Activated T-helper 1 cell treated with anti-CD3 and anti-CD28 coated beads, Interleukin-12 subunit alpha, Interleukin-12 subunit beta, Interleukin-2, Interleukin-4 antibody, amounts not matched to agents 30 ng/mL and 10 ng/mL and 1 ng/mL, durations not matched to agents 14 hours and 24 hours and 36 hours (primary cell): Measurements from ENCODE around the gene RIPPLY3. TPM values are rescaled to one million over a fixed set of nuclear protein-coding genes. Genes with fewer than 3 reads are reported as not detected.
A peak's percentile ranks its signal among the peaks of the same experiment; 100 is the strongest.
"Not testable (repeated sequence)": the region's sequence is repeated elsewhere in the genome, so short reads cannot be mapped to it uniquely, and the experiment has no call there.

Experiments used
- DNase-seq: peaks from one replicate; pipeline ENCODE4 v3.0.0; 2021; ENCODE audit warnings: low spot score
- H3K27ac Mint-ChIP-seq: one replicate; pipeline ENCODE4 v1.8.0; 2021; ENCODE audit warnings: mild to moderate bottlenecking, mixed read lengths
- H3K27me3 Mint-ChIP-seq: one replicate; pipeline ENCODE4 v1.8.0; 2022; ENCODE audit warnings: mild to moderate bottlenecking, moderate library complexity, mixed read lengths; ENCODE audit not compliant: insufficient read depth
- H3K36me3 Mint-ChIP-seq: one replicate; pipeline ENCODE4 v1.8.0; 2021; ENCODE audit warnings: low read depth, mixed read lengths
- H3K4me1 Mint-ChIP-seq: one replicate; pipeline ENCODE4 v1.8.0; 2021; ENCODE audit warnings: low read depth, mixed read lengths
- H3K4me3 Mint-ChIP-seq: one replicate; pipeline ENCODE4 v1.8.0; 2021; ENCODE audit warnings: mild to moderate bottlenecking, moderate library complexity, mixed read lengths
- H3K9me3 Mint-ChIP-seq: one replicate; pipeline ENCODE4 v1.8.0; 2021; ENCODE audit warnings: mixed read lengths
- intact Hi-C: fragments of 100-400 bp; cut with micrococcal nuclease; formaldehyde crosslinking; loops from one replicate; pipeline ENCODE4 v1.15.1; 2024
- total RNA-seq: library from RNA; stranded (reverse); gene quantifications from 2 replicates; pipeline ENCODE4 v1.2.3, GENCODE V29; 2022

RIPPLY3 gene
- total RNA-seq, 1 donor from 2014 or later = 0.10 TPM

GRCh38 chr21:36989199-36989698 lies 17.3 kb upstream of the RIPPLY3 start:
- H3K27me3 Mint-ChIP-seq, DNase-seq, H3K36me3 Mint-ChIP-seq, H3K9me3 Mint-ChIP-seq: not testable (repeated sequence)
- Mint-ChIP-seq H3K27ac (peak overlapping the region; percentile 96), H3K4me3 (peak overlapping the region; percentile 85), H3K4me1 (peaks cover 37% of the 10 kb centered on the region)
- intact Hi-C loops = loop anchor here (1.0 to 10.0 kb wide), 10 partner anchors 12 to 854 kb away; partner anchors contain the start of genes CBR3, DYRK1A, HLCS and VPS26C

GRCh38 chr21:36989699-36990507 lies 16.6 kb upstream of the RIPPLY3 start:
- Mint-ChIP-seq H3K4me1 (peaks cover 37% of the 10 kb centered on the region), H3K27me3 (no peaks in the 10 kb centered on the region), H3K27ac (peak overlapping the region; percentile 96), H3K9me3 (no peaks in the 10 kb centered on the region), H3K4me3 (peak overlapping the region; percentile 87), H3K36me3 (no peaks in the 10 kb centered on the region)
- peak; percentile 87 for DNase-seq
- intact Hi-C loops = loop anchor here (1.0 to 10.0 kb wide), 10 partner anchors 13 to 855 kb away; partner anchors contain the start of genes CBR3, DYRK1A, HLCS and VPS26C

GRCh38 chr21:36990508-36991205 lies 15.8 kb upstream of the RIPPLY3 start:
- intact Hi-C loops = no loop called here
- H3K27me3 Mint-ChIP-seq = no peaks in the 10 kb centered on the region
- peaks cover 35% of the 10 kb centered on the region for H3K4me1 Mint-ChIP-seq
- peak overlapping the region; percentile 87 for H3K4me3 Mint-ChIP-seq
- H3K27ac Mint-ChIP-seq = peak overlapping the region; percentile 91
- H3K9me3 Mint-ChIP-seq = no peaks in the 10 kb centered on the region
- no peaks in the 10 kb centered on the region for H3K36me3 Mint-ChIP-seq
- DNase-seq = no peak

DNA sequence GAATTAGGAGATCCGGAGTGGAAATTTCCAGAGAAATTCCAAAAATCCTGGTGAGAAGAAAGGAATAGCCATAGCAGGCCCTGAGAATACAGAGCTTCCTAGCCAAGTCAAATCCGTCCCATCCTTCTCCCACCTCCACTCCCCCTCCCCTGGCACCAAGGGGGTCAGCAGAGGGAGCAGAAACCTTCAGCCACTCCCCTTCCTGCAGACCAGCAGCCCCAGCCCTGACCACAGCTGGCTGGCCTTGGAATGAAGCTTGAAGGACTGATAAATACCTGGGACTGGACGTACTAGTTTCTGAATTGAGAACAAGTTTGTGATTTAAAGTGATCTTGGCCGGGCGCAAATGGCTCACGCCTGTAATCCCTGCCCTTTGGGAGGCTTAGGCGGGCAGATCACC lies 13.8 kb upstream of the RIPPLY3 start:
- Mint-ChIP-seq H3K9me3 (no peaks in the 10 kb centered on the region), H3K4me1 (peaks cover 18% of the 10 kb centered on the region), H3K36me3 (no peaks in the 10 kb centered on the region), H3K27ac (no peak overlapping the region), H3K27me3 (peaks cover 4% of the 10 kb centered on the region), H3K4me3 (no peak overlapping the region)
- no peak for DNase-seq
- intact Hi-C loops = no loop called here

- no peak overlapping the region for H3K4me3 Mint-ChIP-seq
- DNase-seq = no peak
- H3K9me3 Mint-ChIP-seq = no peaks in the 10 kb centered on the region
- intact Hi-C loops = no loop called here
- no peak overlapping the region for H3K27ac Mint-ChIP-seq
- H3K4me1 Mint-ChIP-seq = peaks cover 7% of the 10 kb centered on the region
- peaks cover 7% of the 10 kb centered on the region for H3K27me3 Mint-ChIP-seq
- H3K36me3 Mint-ChIP-seq = no peaks in the 10 kb centered on the region
These were observed 11.9 kb upstream of the RIPPLY3 start for GRCh38 chr21:36994501-36995158.

DNA sequence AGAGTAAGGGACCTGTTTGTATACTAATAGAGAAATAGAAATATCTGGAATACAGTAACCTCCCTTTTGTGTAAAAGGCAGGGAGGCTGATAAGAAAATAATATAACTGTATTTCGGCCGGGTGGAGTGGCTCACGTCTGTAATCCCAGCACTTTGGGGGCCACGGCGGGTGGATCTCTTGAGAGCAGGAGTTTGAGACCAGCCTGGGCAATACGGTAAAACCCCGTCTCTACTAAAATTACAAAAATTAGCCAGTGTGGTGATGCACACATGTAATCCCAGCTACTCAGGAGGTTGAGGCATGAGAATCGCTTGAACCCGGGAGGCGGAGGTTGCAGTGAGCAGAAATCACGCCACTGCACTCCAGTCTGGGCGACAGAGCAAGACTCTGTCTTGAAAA lies 11.2 kb upstream of the RIPPLY3 start:
- H3K27ac Mint-ChIP-seq, H3K36me3 Mint-ChIP-seq, intact Hi-C loops, H3K4me1 Mint-ChIP-seq, H3K27me3 Mint-ChIP-seq, H3K4me3 Mint-ChIP-seq, H3K9me3 Mint-ChIP-seq, DNase-seq: not testable (repeated sequence)

DNA sequence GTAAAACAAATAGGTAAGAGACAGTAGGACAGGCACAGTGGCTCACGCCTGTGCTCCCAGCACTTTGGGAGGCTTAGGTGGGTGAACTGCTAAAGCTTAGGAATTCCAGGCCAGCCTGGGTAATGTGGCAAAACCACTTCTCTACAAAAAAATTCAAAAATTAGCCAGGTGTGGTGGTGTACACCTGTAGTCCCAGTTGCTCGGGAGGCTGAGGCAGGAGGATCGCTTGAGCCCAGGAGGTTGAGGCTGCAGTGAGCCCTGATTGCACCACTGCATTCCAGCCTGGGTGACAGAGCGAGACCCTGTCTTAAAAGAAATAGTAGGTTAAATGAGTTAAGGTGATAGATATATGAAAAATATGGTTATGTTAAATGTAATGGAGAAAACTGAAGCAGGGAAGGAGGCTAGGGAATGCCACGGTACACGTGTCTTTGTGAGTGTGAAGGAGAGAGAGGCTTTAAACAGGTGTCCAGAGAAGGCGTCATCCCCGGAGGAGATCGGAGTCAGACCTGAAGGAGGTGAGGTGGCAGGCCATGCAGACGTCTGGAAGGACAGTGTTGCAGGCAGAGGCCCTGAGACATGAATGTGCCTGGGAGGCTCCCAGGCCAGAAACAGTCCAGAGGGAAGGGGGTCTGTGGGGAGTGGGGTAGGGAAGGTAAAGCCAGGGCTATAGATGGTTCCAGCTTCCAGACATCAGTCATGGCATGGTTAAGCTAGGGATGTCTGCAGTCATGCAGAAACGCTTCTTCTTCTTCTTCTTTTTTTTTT lies 7.2 kb upstream of the RIPPLY3 start:
- intact Hi-C loops = no loop called here
- Mint-ChIP-seq H3K9me3 (no peaks in the 10 kb centered on the region), H3K36me3 (no peaks in the 10 kb centered on the region), H3K4me1 (peaks cover 9% of the 10 kb centered on the region), H3K4me3 (no peak overlapping the region), H3K27me3 (peaks cover 7% of the 10 kb centered on the region), H3K27ac (no peak overlapping the region)
- no peak for DNase-seq

DNA sequence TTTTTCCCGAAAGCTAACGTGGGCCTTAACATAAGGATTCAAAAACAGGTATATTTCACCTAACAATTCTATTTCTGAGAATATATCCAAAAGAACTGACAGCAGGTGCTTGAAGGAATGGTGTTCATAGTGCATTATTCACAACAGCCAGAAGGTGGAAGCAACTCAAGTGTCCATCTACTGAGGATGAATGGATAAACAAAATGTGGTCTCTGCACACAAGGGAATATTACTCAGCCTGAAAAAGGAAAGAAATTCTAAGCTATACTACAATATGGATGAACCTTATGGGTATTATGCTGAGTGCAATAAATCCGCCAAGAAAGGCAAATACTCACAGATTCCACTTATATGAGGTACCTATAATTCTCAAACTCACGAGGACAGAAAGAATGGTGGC lies 6.1 kb upstream of the RIPPLY3 start:
- intact Hi-C loops = loop anchor here (10.0 kb wide), 1 partner anchor 496 kb away; no protein-coding TSS in a partner anchor
- H3K4me3 Mint-ChIP-seq = no peak overlapping the region
- DNase-seq = no peak
- no peaks in the 10 kb centered on the region for H3K9me3 Mint-ChIP-seq
- H3K36me3 Mint-ChIP-seq = no peaks in the 10 kb centered on the region
- no peak overlapping the region for H3K27ac Mint-ChIP-seq
- peaks cover 9% of the 10 kb centered on the region for H3K4me1 Mint-ChIP-seq
- peaks cover 7% of the 10 kb centered on the region for H3K27me3 Mint-ChIP-seq

GRCh38 chr21:37001441-37001840 lies 5.1 kb upstream of the RIPPLY3 start:
- Mint-ChIP-seq H3K4me1 (peaks cover 9% of the 10 kb centered on the region), H3K9me3 (no peaks in the 10 kb centered on the region), H3K4me3 (no peak overlapping the region), H3K36me3 (no peaks in the 10 kb centered on the region), H3K27ac (no peak overlapping the region), H3K27me3 (peaks cover 6% of the 10 kb centered on the region)
- intact Hi-C loops = loop anchor here (10.0 kb wide), 1 partner anchor 497 kb away; no protein-coding TSS in a partner anchor
- no peak for DNase-seq

DNA sequence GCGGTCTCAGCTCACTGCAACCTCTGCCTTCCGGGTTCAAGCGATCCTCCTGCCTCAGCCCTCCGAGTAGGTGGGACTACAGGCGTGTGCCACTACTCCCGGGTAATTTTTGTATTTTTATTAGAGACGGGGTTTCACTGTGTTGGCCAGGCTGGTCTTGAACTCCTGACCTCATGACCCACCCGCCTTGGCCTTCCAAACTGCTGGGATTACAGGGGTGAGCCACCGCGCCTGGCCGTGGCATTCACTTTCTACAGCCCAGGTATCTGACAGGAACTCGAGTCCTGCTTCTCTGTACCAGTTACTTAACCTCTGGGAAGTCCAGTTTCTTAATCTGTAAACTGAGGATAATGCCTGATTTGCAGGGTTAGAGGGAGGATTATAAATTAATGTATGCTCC lies 3.7 kb upstream of the RIPPLY3 start:
- not testable (repeated sequence) for H3K9me3 Mint-ChIP-seq, H3K27me3 Mint-ChIP-seq, DNase-seq, H3K4me1 Mint-ChIP-seq, H3K4me3 Mint-ChIP-seq, H3K27ac Mint-ChIP-seq, H3K36me3 Mint-ChIP-seq
- intact Hi-C loops = loop anchor here (10.0 kb wide), 1 partner anchor 498 kb away; no protein-coding TSS in a partner anchor

GRCh38 chr21:37003917-37004316 lies 2.6 kb upstream of the RIPPLY3 start:
- intact Hi-C loops = loop anchor here (10.0 kb wide), 1 partner anchor 499 kb away; no protein-coding TSS in a partner anchor
- not testable (repeated sequence) for DNase-seq, H3K4me3 Mint-ChIP-seq, H3K4me1 Mint-ChIP-seq, H3K27ac Mint-ChIP-seq, H3K36me3 Mint-ChIP-seq, H3K9me3 Mint-ChIP-seq
- H3K27me3 Mint-ChIP-seq = peaks cover 13% of the 10 kb centered on the region
